Lung (tissue), 12 donors: ENCODE measurements around the gene CLPTM1L. TPM values are rescaled to one million over a fixed set of nuclear protein-coding genes. Genes with fewer than 3 reads are reported as not detected.
"Not testable (repeated sequence)": the region's sequence is repeated elsewhere in the genome, so short reads cannot be mapped to it uniquely, and the experiment has no call there.

Experiments
- ATAC-seq: fragments of 200-7000 bp; cut with Tn5 transposase; one replicate; pipeline ENCODE4 v1.9.1; 2020; ENCODE audit warnings: moderate number of reproducible peaks; ENCODE audit not compliant: insufficient read depth, low FRiP score
- DNase-seq, 3 donors: peaks; one replicate each; pipeline ENCODE4 v3.0.0-alpha.2; 2013 to 2017
- H3K27ac ChIP-seq, 2 donors: one replicate each; pipeline ENCODE4 v1.5.1; 2013; ENCODE audit warnings: mild to moderate bottlenecking in 2 of 2, moderate library complexity in 2 of 2, control low read depth in 1 of 2, inconsistent platforms in 1 of 2, low read depth in 1 of 2, low read length in 1 of 2
- H3K27me3 ChIP-seq, 3 donors: one replicate each; pipeline ENCODE4 v1.5.1; 2013; ENCODE audit warnings: low read length in 2 of 3; ENCODE audit not compliant: control insufficient read depth in 3 of 3, insufficient read depth in 3 of 3
- H3K36me3 ChIP-seq, 4 donors: one replicate each; pipeline ENCODE4 v1.5.1; 2013; ENCODE audit warnings: low read length in 4 of 4, mild to moderate bottlenecking in 1 of 4, moderate library complexity in 1 of 4; ENCODE audit not compliant: control insufficient read depth in 4 of 4, insufficient read depth in 4 of 4
- H3K4me1 ChIP-seq, 5 donors: one replicate each; pipeline ENCODE4 v1.5.1; 2013; ENCODE audit warnings: low read length in 5 of 5, mild to moderate bottlenecking in 2 of 5, moderate library complexity in 1 of 5; ENCODE audit not compliant: control insufficient read depth in 5 of 5, insufficient read depth in 5 of 5
- H3K4me3 ChIP-seq: one replicate; pipeline ENCODE4 v1.5.1; 2013; ENCODE audit warnings: mild to moderate bottlenecking, control low read depth, moderate library complexity
- H3K9ac ChIP-seq, 2 donors: one replicate each; pipeline ENCODE4 v1.5.1; 2013; ENCODE audit warnings: low read length in 2 of 2, control low read depth in 1 of 2; ENCODE audit not compliant: insufficient read depth in 1 of 2
- H3K9me3 ChIP-seq, 4 donors: one replicate each; pipeline ENCODE4 v1.5.1; 2013; ENCODE audit warnings: low read length in 3 of 4, mild to moderate bottlenecking in 1 of 4, moderate library complexity in 1 of 4; ENCODE audit not compliant: control insufficient read depth in 4 of 4, insufficient read depth in 3 of 4
- CTCF ChIP-seq: IDR thresholded peaks from 2 replicates; pipeline ENCODE4 v1.5.1; 2012; ENCODE audit warnings: mild to moderate bottlenecking; ENCODE audit errors: control extremely low read depth, extremely low read depth
- WGBS, 2 donors: extraction: QIAGEN DNeasy Blood & Tissue Kit; methylation state at CpG; one replicate each; pipeline ENCODE4 v1.1.7; 2013; 5-methylcytosine and 5-hydroxymethylcytosine counted together
- polyA plus RNA-seq, 2 donors: library from polyadenylated mRNA; stranded (reverse); fragments of 200-250 nt; gene quantifications; one replicate each; pipeline ENCODE4 v1.2.1, GENCODE V29; 2013
- total RNA-seq, 2 donors: library from RNA; depleted of rRNA in 1 of 2; stranded (reverse); fragments of >200 nt in 1 of 2; gene quantifications; one replicate each; pipeline ENCODE4 v1.2.1, GENCODE V29; 2014 to 2021
- donor health status: control.
- donor health status: control.
- donor health status: Bipolar disorder and iron deficiency.
- donor health status: healthy.
- donor health status: DM: yes; HTN: yes; CAD: no.

Gene CLPTM1L
- total and polyA plus RNA-seq, 4 donors, result 79.0 to 153 (median 144) TPM

GRCh38 chr5:1342268-1342667, 2.6 kb downstream of the CLPTM1L start:
- H3K4me1 ChIP-seq, result peaks cover 0 to 18% (median 6%) of the 10 kb centered on the region in 5 donors
- WGBS, 2 donors, result 96% methylated on average over 12 of the region's 12 CpGs
- no peak overlapping the region for H3K4me3 ChIP-seq
- H3K9me3 ChIP-seq, result no peaks in the 10 kb centered on the region
- peaks cover 15 to 41% (median 24%) of the 10 kb centered on the region in 4 donors for H3K36me3 ChIP-seq
- TF ChIP-seq CTCF, result no peak
- ATAC-seq, result no peak
- no peaks in the 10 kb centered on the region for H3K27me3 ChIP-seq
- no peak for DNase-seq
- H3K9ac ChIP-seq, result no peak overlapping the region
- no peak overlapping the region for H3K27ac ChIP-seq

- no peaks in the 10 kb centered on the region for H3K9me3 ChIP-seq
- WGBS, 2 donors, result 90 to 95% methylated on average over 15 of the region's 15 CpGs
- no peaks in the 10 kb centered on the region for H3K27me3 ChIP-seq
- no peak overlapping the region for H3K4me3 ChIP-seq
- ATAC-seq (no peak), DNase-seq (no peak)
- no peak for TF ChIP-seq CTCF
- peaks cover 18 to 45% (median 26%) of the 10 kb centered on the region in 4 donors for H3K36me3 ChIP-seq
- no peak overlapping the region for H3K9ac ChIP-seq
- no peak overlapping the region for H3K27ac ChIP-seq
- H3K4me1 ChIP-seq, result peaks cover 0 to 18% (median 6%) of the 10 kb centered on the region in 5 donors
Measured at GRCh38 chr5:1341863-1342262, 3.0 kb downstream of the CLPTM1L start.

DNA sequence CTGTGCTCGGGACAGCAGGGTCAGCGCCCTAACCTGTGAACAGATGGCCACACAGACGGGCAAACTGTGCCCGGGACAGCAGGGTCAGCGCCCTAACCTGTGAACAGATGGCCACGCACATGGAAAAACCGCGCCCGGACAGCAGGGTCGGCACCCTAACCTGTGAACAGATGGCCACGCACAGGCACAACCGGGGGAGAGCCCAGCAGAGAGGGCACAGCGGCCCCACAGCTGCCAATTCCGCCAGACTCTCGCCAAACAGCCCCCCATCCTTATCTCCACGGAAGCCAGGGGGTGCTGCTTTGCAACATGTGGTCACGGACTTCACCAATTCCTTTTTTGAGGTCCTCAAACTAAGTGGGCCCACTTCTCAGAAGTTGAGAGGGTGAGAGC, 5.1 kb downstream of the CLPTM1L start:
- not testable (repeated sequence) for H3K27ac ChIP-seq, H3K4me3 ChIP-seq, DNase-seq, H3K27me3 ChIP-seq, H3K9ac ChIP-seq, ATAC-seq, H3K9me3 ChIP-seq
- peaks cover 24 to 65% (median 36%) of the 10 kb centered on the region in 4 donors for H3K36me3 ChIP-seq
- WGBS, 2 donors, result 91 to 92% methylated on average over 12 to 17 of the region's 17 CpGs
- H3K4me1 ChIP-seq, result peaks cover 0 to 11% (median 4%) of the 10 kb centered on the region in 5 donors

DNA sequence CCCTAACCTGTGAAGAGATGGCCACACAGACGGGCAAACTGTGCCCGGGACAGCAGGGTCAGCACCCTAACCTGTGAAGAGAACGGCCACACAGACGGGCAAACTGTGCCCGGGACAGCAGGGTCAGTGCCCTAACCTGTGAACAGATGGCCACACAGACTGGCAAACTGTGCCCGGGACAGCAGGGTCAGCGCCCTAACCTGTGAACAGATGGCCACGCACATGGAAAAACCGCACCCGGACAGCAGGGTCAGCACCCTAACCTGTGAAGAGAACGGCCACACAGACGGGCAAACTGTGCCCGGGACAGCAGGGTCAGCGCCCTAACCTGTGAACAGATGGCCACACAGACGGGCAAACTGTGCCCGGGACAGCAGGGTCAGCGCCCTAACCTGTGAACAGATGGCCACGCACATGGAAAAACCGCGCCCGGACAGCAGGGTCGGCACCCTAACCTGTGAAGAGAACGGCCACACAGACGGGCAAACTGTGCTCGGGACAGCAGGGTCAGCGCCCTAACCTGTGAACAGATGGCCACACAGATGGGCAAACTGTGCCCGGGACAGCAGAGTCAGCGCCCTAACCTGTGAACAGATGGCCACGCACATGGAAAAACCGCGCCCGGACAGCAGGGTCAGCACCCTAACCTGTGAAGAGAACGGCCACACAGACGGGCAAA, 5.6 kb downstream of the CLPTM1L start:
- H3K4me1 ChIP-seq, result peaks cover 0 to 10% (median 4%) of the 10 kb centered on the region in 5 donors
- not testable (repeated sequence) for H3K9ac ChIP-seq, H3K27ac ChIP-seq, ATAC-seq, H3K27me3 ChIP-seq, DNase-seq, H3K4me3 ChIP-seq, H3K9me3 ChIP-seq
- 96 to 97% methylated on average over 26 to 34 of the region's 34 CpGs for WGBS, 2 donors
- H3K36me3 ChIP-seq, result peaks cover 24 to 69% (median 37%) of the 10 kb centered on the region in 4 donors
